CD4-positive, alpha-beta T cell treated with Interleukin-4 for 1 hour (primary cell): ENCODE measurements around the gene FAM20A.
A peak's percentile ranks its signal among the peaks of the same experiment; 100 is the strongest.
"Not testable (repeated sequence)": the region's sequence is repeated elsewhere in the genome, so short reads cannot be mapped to it uniquely, and the experiment has no call there.

Experiments used
- DNase-seq, 2 donors: peaks; one replicate each; pipeline ENCODE4 v3.0.0-alpha.2; 2020 to 2022

Gene FAM20A

DNA sequence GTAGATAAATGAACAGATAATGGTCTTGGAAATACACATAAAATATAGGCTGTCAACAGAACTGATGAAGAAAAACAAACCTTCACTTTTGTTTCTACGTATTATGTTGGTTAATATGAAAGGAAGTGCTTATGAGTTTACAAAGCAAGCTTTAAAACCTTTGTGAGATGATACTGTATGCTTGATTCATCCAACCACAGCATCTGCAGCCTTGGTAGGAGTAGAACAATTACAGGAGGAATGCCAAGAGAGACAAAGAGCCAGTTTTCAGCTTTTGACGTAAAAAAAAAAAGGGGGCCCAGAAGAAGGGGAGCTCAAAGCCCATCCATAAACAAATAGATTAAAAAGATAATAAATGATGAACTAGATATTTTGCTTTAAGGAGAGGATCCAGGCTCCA lies 13.3 kb downstream of the FAM20A start:
- no peak for DNase-seq

DNA sequence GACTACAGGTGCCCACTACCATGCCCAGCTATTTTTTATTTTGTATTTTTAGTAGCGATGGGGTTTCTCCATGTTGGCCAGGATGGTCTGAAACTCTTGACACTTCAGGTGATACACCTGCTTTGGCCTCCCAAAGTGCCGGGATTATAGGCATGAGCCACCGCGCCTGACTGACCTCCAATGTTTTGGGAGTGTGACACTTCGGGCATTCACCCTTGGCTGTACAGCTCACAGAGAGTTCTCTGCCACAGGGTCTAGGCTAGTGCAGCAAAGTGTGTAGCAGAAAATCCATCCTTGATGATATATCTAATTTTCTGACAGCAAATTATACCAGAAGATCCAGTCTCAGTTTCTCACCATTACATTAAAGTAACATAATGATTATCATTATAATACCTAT lies 14.1 kb downstream of the FAM20A start:
- DNase-seq: no peak

DNA sequence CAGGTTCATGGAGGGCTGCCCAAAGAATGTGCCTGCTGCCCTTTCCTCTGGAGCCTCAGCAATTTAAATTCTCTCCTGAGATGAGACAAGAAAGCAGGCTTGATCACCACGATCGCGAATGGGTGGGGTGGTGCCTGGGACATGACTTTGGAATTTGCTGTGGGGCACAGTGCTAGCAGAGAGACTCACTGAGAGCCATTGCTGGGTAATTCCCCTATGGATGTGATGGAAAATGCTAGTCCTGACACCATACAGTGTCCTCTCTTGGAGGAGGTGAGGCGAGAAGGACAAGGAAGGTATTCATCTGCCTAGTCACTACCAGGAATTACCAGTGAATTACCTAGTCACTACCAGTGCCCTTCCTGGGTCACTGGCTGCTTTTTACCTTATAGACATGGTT lies 15.5 kb downstream of the FAM20A start:
- DNase-seq: no peak

DNA sequence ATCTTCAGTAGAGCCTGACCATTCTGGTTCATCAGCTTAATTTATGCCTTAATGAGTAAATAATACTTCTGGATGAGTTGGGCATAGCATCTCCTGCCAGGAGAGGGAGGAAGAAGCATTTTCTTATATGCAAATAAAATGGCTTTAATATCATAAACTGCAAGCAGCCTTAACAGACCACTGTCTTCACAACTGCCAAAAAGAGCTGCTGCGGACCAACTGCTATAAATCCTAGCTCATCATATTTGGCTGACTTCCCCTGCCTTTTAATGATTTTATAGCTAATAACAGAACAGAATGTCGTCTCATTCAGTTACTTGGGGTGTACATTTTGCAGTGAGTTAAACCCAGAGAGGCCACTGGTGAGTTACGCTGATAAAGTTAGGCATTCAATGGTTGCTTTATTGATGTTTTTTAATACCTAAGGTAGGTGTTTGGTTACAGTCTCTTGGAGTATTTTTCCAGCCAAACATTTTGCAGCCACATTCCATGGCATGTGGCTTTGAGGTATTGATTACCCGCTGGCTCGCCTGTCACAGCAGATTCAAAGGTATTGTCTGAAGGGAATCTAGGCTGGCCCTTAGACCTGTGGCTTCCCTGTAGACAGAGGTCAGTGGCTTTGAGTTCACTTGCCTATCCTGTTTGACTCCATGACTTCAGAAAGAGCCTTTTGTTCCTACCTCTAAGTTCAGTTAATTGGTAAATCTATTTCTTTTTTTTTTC lies 16.4 kb downstream of the FAM20A start:
- no peak for DNase-seq

DNA sequence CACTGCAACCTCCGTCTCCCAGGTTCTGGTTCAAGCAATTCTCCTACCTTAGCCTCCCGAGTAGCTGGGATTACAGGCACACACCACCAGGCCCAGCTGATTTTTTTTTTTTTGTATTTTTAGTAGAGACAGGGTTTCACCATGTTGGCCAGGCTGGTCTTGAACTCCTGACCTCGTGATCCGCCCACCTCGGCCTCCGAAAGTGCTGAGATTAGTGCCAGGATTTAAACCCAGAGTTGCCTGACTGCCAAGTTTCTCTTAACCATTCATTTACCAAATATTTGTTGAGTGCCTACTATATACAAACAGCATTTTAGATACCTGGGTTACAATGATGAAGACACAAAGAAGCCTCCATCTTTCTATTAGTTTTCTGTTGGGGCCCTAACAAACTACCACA lies 18.3 kb downstream of the FAM20A start:
- DNase-seq: not testable (repeated sequence)

DNA sequence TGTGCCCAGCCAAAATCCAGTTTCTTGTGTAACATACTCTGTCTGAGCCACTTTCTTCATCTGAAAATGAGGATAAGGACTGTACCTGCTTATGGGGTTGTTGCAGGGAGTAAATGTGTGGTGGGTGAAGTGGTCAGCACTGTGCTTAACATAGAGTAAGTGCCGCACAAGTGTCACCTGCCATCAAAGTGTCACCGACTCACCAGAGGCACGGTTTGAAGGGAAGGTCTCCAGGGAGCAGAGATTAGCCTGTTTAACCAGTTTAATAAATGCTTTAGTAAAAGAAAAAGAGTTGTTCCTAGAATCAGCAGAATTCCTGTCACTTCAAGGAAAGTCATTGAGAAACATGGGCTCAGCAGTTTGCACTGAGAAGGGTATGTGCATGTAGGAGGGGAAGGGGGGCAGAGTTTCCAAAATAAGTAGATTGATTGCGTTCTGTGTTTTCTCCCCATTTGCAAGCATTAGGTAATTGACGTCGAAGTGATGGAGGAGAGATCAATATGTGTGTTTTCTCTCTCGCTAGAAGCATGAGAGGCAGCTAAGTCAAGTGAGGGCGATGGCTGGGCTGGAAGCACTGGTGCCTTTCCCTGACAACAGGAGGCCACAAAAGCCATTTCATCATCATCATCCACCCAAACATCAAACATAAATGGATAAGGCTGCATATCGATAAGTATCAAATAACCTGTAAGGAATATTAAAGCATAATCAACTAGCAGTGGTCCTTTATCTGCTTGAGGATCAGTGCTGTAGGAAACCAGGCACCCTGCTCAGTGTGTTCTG lies 19.1 kb downstream of the FAM20A start:
- DNase-seq: no peak

DNA sequence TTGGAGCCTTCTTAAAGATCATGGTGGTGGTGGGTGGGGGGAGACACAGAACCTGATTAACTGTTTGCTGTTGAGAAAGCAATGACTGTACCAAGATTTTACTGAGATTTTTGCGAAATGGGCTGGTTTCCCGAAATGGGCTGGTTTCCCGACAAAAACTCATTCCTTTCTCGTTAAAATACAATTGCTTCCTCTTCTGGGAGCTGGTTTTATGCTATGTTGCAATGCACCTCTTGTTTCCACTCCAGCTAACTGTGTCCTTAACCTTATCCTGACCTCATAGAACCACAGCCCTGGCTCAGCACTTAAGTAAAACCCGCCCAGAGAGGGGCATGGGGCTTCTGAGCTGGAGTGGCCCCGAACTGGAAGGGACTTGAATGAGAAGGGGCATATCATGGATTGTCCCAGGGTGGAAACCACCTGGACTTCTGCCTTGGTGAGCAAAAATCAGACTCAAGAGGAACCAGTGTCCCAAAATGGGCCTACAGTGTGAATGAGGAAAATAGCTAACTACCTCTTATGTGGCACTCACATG lies 20.9 kb downstream of the FAM20A start:
- DNase-seq: peak in 1 of 2 donors; percentile 32

DNA sequence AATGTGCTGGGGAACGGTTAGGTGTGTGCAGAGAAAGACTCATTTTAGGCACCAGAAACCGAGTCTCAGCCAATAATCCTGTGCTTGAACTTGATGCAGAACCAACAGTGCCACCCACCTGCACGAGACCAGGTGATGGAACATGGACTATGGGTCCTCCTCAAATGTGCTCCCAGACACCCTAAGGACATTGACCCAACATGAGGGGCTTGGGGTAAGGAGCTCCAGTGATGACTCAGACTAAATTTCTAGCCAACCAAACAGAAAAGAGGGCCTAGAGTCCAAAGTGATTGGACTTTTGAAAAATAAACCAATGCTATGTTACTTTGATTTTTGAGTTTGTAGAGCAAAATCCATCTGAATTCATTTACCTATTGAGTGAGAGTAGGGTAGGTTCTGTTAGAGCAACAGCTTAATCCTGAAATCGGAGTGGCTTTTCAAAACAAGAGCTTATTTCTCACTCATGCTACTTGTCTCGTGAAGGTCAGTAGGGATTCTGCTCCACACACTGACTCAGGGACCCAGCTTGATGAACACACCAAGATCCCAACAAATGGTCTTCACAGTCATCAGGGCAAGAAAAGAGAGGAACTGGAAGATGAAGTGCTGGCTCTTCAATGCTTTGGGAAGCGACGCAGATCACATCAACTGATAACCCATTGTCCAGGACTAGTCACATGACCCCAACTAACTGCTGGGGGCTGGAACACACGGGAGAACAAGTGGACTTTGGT lies 21.8 kb downstream of the FAM20A start:
- no peak for DNase-seq

DNA sequence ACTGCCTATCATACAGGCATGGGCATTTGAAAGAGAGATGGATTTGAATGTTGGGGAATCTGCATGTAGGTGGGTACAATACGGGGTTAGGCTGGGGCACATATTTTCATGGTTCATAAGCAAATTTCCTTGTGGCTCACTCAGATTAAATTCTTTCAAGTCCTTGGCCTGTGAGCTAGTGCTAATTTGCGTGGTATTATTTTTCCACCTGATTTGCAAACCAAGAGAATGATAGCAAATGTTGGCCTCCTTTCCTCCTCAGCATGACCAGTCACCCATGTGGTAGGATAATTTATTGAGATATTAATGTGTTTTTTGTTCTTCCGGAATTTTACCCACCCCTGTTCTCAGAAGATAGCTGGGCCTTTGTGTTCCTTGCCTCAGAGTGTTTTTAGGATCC lies 22.9 kb downstream of the FAM20A start:
- no peak for DNase-seq

DNA sequence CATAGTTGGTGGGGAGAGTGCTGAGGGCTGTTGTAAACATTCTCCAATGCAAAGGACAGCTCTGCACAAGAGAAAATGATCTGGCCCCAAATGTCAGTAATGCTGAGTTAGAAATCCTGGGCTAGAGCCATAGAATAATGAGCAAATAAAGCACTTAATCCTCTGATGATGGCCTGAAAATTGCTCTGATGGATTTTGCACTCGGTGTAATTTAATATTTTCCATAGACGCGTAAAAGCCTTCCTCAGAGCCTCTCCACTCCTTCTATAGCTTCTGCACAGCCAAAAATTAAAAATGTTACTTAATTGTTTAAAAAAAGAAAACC lies 23.7 kb downstream of the FAM20A start:
- DNase-seq: no peak

DNA sequence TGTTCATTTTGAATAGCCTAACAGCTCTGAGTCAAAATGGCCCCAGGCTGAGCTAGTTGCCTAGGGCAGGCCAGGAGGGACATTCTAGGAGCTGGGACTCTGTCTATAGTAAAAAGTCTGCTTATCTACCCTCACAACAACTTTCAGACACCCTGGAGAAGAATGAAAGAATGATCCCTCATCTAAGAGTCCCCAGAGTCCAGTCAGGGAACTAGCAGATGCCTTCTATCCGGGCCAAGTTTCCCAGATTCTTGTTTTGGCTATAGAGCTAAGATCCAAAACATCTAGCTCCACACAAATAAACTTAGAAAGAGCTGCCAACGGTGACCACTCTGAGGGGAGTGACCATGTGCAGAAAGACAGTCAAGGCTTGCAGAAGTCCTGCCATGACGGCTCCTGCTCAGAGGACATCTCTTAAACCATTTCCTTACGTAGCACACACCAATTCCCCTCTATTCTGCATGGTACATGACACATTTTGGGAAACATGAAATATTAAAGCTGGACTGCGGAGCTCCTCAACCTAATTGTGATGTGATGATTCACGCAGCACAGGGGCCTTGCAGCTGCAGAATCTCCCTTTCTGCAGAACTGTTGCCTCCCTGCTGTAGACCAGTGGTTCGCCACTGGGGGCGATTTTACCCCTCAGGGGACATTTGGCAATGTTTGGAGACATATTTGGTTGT lies 24.2 kb downstream of the FAM20A start:
- DNase-seq: no peak

DNA sequence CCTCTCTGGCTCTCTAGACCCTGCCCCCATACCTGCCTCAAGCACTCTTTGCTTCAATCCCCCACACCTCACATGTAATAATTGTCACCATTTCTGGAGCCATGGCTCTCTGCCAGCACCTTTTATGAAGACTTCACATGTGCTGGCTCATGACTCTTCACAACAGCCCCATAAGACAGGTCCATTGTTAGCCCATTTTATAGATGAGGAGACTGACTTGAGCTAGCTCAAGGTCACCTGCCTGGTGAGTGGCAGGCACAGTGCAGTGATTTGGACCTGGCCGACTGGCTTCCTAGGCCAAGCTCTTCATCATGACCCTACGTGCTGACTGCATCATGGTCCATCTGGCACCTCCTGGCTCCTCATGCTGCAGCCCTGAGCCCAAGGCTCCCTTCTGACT lies 25.0 kb downstream of the FAM20A start:
- DNase-seq: no peak

DNA sequence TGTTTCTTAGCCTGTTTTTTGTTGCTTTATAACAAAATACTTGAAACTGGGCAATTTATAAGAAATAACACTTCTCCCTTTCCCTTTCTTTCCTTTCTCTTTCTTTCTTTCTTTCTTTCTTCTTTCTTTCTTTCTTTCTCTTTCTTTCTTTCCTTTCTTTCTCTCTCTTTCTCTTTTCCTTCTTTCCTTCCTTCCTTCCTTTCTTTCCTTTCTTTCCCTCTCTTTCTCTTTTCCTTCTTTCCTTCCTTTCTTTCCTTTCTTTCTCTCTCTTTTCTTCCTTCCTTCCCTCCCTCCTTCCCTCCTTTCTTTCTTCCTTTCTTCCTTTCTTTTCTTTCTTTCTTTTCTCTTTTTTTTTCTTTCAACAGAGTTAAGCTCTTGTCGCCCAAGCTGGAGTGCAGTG lies 27.8 kb downstream of the FAM20A start:
- DNase-seq: no peak

DNA sequence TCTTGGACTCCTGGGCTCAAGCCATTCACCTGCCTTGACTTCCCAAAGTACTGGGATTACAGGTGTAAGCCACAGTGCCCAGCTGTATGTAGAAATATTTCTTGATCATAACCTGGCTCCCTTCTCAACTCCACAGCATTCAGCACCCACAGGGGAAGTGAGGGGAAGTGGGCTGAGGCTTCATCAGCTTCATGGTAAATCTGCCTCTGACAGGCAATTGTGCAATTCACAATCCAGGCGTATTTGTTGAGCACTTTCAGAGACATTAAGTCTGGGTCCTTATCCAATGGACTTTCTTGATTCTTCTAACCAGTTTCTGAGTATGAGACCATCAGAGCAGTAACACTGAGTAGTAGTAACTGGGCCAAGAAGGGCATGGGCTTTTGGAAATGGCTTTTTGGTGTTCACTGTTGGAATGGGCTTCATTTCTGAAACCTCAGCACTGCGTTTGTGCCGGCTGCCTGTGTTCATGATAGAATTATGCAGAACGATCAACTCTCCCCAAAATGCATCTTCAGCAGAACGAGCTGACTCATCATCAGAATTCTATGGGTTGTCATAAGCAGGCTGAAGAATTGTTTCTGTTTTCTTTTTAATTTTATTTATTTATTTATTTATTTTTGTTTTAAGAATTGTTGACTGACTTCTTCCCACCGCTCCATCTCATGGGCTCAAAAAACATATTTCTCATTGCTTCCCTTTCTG lies 28.9 kb downstream of the FAM20A start:
- no peak for DNase-seq

DNA sequence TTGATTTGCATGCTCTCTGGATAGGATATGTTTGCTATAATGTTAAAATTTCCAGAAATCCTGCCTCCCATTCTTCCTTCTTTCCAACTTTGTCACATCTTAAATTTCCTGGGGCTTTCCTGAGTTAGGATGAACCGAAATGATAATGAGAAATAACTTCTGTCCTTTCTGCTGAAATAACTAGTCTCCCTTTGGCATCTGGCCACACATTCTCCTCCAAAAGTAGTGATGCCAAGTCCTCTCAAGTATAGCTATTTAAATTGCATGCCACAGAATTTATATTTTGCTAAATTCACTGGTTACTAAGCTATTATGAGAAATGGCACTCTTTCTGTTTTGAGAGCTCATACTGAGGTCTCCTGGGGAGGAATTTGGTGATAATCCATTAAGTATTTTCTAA lies 30.6 kb downstream of the FAM20A start:
- DNase-seq: no peak

DNA sequence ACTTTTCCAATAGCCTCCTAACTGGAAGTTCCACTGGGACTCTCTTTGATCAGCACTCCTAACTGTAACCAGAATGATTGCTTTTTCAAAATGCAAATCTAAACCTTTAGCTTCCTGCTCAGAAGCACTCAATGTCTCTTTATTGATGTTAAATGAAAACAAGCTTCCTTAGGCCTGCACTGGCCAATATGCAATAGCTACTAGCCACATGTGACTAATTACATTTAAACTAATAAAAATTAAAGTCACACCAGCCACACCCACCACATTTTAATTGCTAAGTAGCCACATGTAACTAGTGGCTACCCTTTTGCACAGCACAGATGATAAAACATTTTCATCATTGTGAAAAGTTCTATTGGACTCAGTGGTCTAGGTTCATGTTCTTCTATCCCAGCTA lies 31.8 kb downstream of the FAM20A start:
- no peak for DNase-seq

DNA sequence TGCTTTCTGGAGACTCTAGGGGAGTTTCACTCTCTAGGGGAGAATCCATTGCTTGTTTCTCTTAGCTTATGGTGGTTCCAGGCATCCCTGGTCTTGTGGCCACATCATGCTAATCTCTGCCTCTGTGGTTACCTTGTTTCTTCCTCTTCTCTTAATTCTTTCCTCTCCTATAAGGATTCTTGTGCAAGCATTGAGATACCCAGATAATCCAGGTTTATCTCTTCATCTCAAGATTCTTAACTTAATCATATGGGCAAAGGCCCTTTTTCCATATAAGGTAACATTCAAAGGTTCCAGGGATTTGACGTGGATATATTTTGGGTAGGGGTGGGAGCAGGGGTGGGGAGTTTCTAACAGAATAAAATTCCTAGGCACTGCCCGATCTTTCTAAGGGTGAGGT lies 32.6 kb downstream of the FAM20A start:
- no peak for DNase-seq

DNA sequence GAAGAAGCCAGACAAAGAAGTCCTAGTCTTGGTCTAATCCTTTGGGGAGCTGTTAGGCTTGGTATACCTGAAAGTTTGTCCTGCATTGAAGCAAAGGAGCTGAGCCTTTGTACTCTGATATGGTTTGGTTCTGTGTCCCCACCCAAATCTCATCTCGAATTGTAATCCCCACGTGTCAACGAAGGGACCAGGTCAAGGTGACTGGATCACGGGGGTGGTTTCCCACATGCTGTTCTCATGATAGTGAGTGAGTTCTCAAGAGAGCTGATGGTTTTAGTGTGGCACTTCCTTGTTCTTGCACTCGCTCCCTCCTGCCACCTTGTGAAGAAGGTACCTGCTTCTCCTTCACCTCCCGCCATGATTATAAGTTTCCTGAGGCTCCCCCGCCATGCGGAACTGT lies 33.6 kb downstream of the FAM20A start:
- no peak for DNase-seq

DNA sequence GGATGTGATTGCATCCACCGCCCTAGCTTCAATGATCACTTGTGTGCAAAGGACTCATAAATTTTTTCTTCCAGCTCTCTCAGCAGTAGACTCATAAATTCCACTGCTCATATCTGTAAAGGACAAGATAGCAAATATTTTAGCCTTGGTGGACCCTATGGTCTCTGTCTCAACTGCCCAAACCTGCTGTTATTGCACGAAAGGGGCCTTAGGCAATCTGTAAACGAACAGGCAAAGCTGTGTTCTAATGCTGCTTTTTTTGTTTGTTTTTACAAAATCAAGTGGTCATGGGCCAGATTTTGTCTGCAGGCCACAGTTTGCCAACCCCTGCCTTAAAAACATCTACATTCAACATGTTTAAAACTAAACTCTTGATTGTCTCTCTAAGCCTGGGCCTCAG lies 34.1 kb downstream of the FAM20A start:
- no peak for DNase-seq

DNA sequence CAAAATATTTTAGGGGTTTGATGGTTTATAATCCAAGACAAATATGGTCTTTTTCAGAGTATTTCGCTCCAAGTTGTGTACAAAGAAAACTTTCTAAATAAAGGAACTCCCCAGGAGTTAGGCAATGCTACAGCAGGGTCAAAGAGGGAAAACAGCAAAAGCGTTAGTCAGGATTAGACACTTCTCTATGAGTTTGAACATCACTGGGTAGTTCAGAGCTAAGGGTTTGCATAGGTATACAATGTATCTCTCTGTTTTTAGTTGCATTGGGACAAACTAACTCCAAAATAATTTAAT lies 34.8 kb downstream of the FAM20A start:
- no peak for DNase-seq

DNA sequence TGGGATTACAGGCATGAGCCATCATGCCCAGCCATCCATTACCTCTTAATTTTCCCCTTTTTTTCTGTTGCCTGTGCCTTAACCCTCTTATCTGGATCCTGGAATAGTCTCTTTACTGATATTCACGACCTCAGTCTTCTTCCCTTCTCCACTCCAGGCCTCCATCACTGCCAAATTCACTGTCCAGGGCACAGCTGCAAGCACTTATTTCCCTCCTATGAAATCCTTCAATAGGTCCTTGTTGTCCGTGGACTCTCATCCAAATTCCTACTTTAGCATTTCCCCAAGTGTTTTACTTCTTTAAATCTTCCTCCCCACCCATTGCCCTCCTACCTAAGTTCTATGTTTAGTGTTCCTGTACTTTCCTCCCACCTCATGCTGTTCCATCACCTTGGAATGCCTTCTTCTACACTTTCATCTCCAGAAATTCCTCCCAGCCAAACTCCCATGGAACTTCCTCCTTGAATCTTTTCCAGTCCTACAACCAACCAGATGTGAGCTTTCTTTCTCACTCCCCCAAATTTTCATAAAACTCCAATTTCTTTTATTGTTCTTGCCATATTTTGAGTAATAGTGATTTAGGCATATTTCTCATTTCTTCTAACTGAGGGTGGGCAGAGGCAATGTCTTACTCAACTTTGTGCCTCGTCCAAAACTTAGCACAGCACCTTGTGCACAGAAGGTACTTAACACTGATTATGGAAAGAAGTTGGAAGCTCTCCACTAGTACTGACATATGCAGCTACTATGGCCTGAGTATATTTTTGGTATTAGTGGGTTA lies 35.3 kb downstream of the FAM20A start:
- DNase-seq: no peak
